HG03097 (cell line): ENCODE measurements around the gene HARS1.
"Not testable (repeated sequence)": the region's sequence is repeated elsewhere in the genome, so short reads cannot be mapped to it uniquely, and the experiment has no call there.

ENCODE experiments used
- ATAC-seq: cut with Tn5 transposase; IDR thresholded peaks from one replicate; pipeline ENCODE4 v1.9.1; 2021; ENCODE audit not compliant: unreplicated experiment, low FRiP score

The HARS1 gene

DNA sequence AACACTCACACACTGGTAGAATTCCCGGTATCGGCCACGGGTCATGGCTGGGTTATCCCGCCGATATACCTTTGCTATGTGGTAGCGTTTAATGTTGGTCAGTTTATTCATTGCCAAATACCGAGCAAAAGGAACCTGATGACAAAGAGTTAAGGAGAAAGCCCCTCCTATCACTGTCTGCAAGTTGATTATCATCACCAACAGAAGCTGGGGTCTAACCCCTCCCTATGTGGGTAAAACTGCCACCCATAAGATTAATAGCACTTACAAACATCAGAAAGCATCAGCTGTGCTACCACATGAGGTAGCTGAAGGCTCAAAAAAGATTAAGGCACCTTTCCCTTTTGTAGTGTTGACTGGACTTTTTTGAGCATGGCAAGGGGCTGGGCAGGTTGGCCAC lies 12.2 kb downstream of the HARS1 start:
- no peak for ATAC-seq

- no peak for ATAC-seq
Measured at GRCh38 chr5:140677947-140678346, 13.2 kb downstream of the HARS1 start.

GRCh38 chr5:140674629-140675028 lies 16.5 kb downstream of the HARS1 start:
- no peak for ATAC-seq

DNA sequence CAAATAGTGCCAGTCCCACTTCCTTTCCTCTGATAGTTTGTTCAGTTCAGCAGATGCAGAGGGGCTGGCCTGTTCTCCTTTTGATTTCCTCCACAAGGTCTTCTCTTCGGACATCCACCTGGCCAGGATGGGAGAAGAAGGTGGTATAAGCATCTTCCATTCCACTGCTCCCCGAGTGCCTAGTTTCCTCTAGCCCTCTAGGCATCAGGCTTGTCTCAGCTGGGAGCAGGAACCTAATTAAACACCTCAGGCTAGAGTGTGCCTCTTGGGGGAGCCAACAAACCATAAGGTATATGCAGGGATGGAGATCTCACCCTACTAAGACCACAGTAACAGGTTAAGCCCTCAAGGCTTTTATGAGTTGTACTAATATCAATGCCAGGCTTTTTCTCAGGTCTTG lies 17.0 kb downstream of the HARS1 start:
- ATAC-seq, result no peak

- ATAC-seq, result no peak
Measured at GRCh38 chr5:140673187-140673976, 17.8 kb downstream of the HARS1 start, which contains the start of gene DND1. DND1 (minus strand) TSS chr5:140673576; CDS start chr5:140673542, 34 bp downstream.

GRCh38 chr5:140672455-140673186 lies 18.5 kb downstream of the HARS1 start:
- ATAC-seq, result no peak

- no peak for ATAC-seq
Measured at GRCh38 chr5:140671472-140672125, 19.6 kb downstream of the HARS1 start.

GRCh38 chr5:140671035-140671434 lies 20.1 kb downstream of the HARS1 start:
- ATAC-seq, result not testable (repeated sequence)

GRCh38 chr5:140664359-140665119 lies 26.6 kb downstream of the HARS1 start, which contains the start of gene WDR55:
WDR55 (plus strand) TSS chr5:140664904; CDS start chr5:140664913, 9 bp downstream.
- ATAC-seq, result peak; percentile 94

DNA sequence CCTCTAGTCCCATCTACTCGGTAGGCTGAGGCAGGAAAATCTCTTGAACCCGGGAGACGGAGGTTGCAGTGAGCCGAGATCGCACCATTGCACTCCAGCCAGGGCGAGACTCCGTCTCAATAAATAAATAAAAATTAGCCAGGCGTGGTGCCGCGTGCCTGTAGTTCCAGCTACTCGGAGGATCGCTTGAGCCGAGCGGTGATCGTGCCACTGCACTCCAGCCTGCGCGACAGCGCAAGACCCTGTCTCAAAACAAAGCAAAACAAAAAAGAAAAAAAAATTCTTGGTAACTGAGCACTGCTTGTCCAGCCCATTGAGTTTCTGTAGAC lies 27.2 kb downstream of the HARS1 start:
- ATAC-seq, result no peak

DNA sequence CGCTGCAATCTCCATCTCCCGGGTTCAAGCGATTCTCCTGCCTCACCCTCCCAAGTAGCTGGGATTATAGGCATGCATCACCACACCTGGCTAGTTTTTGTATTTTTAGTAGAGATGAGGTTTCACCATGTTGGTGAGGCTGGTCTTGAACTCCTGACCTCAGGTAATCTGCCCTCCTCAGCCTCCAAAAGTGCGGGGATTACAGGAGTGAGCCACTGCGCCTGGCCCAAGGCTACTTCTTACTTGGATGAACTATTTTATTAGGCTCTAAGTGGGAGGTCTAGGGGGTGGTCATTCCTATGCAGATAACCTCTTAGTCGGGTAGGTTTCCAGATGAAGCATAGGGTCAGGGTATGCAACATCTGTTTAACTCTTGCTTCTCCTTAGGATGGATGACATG lies 30.8 kb downstream of the HARS1 start:
- not testable (repeated sequence) for ATAC-seq

DNA sequence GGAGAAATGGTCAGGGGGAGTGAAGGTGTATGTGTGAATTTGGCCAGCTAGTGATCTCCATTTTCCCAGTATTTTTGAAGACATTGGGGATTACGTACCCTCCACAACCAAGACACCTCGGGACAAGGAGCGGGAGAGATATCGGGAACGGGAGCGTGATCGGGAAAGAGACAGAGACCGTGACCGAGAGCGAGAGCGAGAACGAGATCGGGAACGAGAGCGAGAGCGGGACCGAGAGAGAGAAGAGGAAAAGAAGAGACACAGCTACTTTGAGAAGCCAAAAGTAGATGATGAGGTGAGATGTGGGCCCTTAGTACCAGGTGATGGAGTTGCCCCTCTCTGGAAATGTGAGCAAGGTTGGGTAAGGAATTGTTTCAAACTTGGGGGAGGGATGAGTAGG lies 32.3 kb downstream of the HARS1 start:
- no peak for ATAC-seq

- ATAC-seq, result peak; percentile 10
Measured at GRCh38 chr5:140647042-140647419, 44.1 kb downstream of the HARS1 start.

DNA sequence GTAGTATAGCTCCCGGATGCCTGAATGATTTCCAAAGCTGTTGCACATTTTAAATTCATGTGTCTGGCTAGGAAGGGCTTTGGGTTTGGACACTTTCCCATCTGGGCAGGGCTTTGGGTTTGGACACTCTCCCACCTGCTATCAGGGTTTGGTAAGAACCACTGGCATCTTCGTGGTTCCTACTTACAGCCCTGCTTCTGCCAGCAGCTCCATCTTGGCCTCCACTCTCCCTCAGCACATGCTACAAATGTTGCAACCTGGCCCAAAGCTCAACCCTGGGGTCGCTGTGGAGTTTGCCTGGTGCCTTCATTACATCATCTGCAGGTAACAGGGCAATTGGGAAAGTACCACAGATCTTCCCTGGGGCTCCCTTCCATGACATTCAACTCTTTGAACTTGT lies 48.5 kb downstream of the HARS1 start:
- no peak for ATAC-seq

DNA sequence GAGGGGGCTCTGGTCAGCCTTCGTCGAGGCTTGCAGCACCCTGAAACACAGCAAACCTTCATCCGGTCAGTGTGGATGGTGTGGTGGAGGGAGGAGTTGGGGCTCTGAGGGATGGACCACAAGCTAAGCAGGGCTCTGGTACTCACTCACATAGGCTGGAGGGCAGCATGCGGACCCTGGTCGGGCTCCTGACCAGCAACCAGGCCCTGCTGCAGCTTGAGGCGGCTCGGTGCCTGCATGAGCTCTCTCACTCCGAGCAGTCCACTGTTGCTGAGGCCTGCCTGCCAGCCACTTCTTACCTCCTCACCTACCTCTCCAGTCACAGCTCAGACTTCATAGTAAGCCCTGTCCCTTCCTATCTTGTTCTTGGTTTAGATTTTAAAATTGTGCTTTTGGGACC lies 49.5 kb downstream of the HARS1 start:
- ATAC-seq, result no peak

- ATAC-seq, result peak; percentile 87
Measured at GRCh38 chr5:140639148-140639981, 51.8 kb downstream of the HARS1 start, which contains the start of gene TMCO6. TMCO6 (plus strand) TSS chr5:140639451; CDS start chr5:140639528, 77 bp downstream.

GRCh38 chr5:140638898-140639147 lies 52.3 kb downstream of the HARS1 start:
- ATAC-seq, result not testable (repeated sequence)

DNA sequence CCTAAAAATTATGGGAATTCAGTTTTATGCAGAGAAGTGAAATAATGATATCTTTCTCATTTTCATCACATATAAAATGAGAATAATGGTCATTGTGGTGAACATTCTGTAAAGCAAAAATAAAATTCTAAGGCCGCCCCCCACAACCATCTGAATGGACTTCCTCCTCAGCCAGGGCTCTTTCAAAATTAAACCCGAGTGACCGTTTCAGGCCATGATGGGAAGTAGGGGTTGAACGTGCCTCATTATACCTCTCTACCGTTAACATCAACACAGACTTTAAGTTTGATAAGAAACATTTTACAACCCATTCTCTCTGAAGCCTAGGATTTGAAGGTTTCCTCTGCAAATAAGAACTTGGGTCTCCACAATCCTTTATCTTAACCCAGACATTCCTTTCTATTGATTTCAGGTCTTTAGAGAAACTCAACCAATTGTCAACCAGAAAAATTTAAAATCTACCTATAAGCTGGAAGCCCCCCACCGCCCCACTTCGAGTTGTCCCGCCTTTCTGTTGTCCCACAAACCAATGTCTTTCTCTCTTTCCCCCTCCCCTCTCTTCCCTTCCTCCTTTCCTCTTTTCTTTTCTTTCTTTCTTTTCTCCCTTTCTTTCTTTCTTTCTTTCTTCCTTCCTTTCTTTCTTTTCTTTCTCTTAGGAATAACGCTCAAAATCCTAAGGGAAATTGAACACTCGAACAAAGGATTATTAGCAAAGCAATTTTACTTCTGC lies 53.6 kb downstream of the HARS1 start:
- ATAC-seq, result no peak
